ENCODE measurements around the gene FRMD4A.
"Not testable (repeated sequence)": the region's sequence is repeated elsewhere in the genome, so short reads cannot be mapped to it uniquely, and the experiment has no call there.

The FRMD4A gene

GRCh38 chr10:13970236-13970956, 360.3 kb downstream of the FRMD4A start:
- no peak for DNase-seq

GRCh38 chr10:13969792-13970140, 361.0 kb downstream of the FRMD4A start:
- DNase-seq, result no peak

- DNase-seq, result no peak
Observed at GRCh38 chr10:13969118-13969791, 361.5 kb downstream of the FRMD4A start.

GRCh38 chr10:13961853-13962252, 368.9 kb downstream of the FRMD4A start:
- no peak for DNase-seq

GRCh38 chr10:13961097-13961496, 369.6 kb downstream of the FRMD4A start:
- no peak for DNase-seq

GRCh38 chr10:13960603-13961002, 370.1 kb downstream of the FRMD4A start:
- DNase-seq, result no peak

- DNase-seq, result no peak
Observed at GRCh38 chr10:13959443-13960359, 371.0 kb downstream of the FRMD4A start.

- DNase-seq, result no peak
Observed at GRCh38 chr10:13957856-13958255, 372.9 kb downstream of the FRMD4A start.

- DNase-seq, result no peak
Observed at GRCh38 chr10:13956826-13957225, 373.9 kb downstream of the FRMD4A start.

- DNase-seq, result no peak
Observed at GRCh38 chr10:13955409-13956068, 375.2 kb downstream of the FRMD4A start.

- DNase-seq, result not testable (repeated sequence)
Observed at GRCh38 chr10:13954195-13954594, 376.5 kb downstream of the FRMD4A start.

GRCh38 chr10:13953371-13953770, 377.4 kb downstream of the FRMD4A start:
- DNase-seq, result no peak

GRCh38 chr10:13950543-13950939, 380.2 kb downstream of the FRMD4A start:
- DNase-seq, result no peak

GRCh38 chr10:13949844-13950542, 380.7 kb downstream of the FRMD4A start:
- DNase-seq, result no peak

- DNase-seq, result no peak
Observed at GRCh38 chr10:13946209-13946460, 384.6 kb downstream of the FRMD4A start.

GRCh38 chr10:13945390-13946208, 385.1 kb downstream of the FRMD4A start:
- DNase-seq, result no peak

- DNase-seq, result no peak
Observed at GRCh38 chr10:13944823-13945222, 385.9 kb downstream of the FRMD4A start.

- DNase-seq, result no peak
Observed at GRCh38 chr10:13943735-13944398, 386.9 kb downstream of the FRMD4A start.

- DNase-seq, result no peak
Observed at GRCh38 chr10:13942035-13942434, 388.7 kb downstream of the FRMD4A start.

GRCh38 chr10:13939391-13939790, 391.3 kb downstream of the FRMD4A start:
- DNase-seq, result no peak

GRCh38 chr10:13938950-13939349, 391.8 kb downstream of the FRMD4A start:
- no peak for DNase-seq

Data from activated naive CD4-positive, alpha-beta T cell treated with Interleukin-2 at 50 U/mL for 16 hours (primary cell).